Measurements from ENCODE around the gene GKN1. TPM values are rescaled to one million over a fixed set of nuclear protein-coding genes. Genes with fewer than 3 reads are reported as not detected.

The GKN1 gene
- total RNA-seq, 2 experiments from 2014 or later, result not detected

DNA sequence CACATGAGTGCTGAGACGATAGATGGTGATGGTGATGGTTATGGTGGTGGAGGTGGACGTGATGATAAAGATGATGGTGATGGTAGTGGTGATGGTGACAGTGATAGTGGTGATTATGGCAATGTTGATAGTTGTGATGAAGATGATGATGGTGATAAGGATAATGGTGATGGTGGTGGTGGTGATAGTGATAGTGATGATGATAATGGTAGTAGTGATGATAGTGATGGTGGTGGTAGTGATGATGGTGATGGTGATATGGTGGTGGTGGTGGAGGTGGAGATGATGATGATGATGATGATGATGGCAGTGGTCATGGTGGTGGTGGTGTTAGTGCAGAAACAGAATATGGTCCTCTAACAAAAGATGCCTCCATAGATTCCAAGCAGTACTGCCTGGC lies 48.8 kb downstream of the GKN1 start:
- ChIA-PET POLR2A (no interaction called here), CTCF (interaction anchor here (1.0 kb wide), 1 partner anchor 283 kb away, joined by 3 read pairs; no protein-coding TSS in a partner anchor)

DNA sequence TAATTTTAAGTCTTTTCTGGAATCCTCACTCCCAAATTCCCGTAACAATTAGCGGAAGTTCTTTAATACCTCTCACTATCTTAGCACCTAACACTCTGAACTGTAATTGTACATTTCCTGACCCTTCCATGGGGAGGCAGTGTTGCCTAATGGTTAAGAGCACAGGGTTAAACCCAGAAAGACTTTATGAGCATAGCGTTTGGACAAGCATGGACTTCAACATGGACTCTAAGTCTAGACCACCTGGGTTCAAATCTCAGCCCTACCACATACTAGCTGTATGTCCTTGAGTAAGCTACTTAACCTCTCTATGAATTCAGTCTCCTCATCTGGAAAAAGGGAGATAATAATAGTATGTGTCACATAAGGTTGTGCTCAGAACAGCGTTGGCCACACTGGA lies 51.6 kb downstream of the GKN1 start:
- CTCF ChIA-PET, result interaction anchor here (0.7 kb wide), 1 partner anchor 280 kb away, joined by 3 read pairs; no protein-coding TSS in a partner anchor
- POLR2A ChIA-PET, result no interaction called here

DNA sequence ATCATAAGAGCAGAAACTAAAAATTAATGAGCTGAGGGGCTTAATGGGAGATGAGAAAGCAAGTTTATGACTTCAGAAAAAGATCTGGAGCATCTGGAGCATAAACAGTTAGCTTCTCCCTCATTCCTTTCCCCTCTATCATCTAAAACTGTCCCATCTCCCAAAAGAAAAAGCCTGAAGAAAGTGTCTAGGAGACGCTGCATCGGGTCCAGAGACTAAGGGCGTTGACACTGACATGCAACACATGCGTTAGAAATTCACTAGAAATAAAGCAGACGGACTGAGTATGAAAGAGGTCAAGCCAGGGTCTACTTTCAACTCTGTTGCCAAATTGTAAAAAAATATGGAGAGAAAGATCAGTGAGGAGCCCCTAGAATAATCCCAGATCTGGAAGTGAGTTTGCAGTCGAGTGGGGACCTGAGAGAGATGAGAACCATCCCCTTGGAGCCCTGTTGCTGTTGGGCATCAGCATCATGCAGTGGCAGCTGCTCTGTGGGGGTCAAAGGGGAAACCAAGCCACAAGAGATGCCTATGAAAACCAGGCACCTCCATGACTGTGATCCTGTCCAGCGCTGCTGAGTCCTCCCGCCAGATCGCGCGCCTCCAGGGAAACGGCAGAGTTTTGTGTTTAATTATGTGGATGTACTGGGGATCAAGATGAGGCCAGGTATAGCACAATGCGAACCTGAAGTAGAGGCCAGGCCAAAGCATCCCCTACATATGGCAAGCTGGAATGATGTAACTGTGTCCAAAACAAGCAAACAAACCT lies 52.4 kb downstream of the GKN1 start:
- ChIA-PET POLR2A (no interaction called here), CTCF (interaction anchor here (0.7 kb wide), 1 partner anchor 279 kb away, joined by 3 read pairs; no protein-coding TSS in a partner anchor)

Other genes starting within 250 kb of the GKN1 start
- 10 to 100 TPM; 63.6 to 64.0 TPM for gene ARHGAP25, start 239.8 kb upstream of the GKN1 start, total RNA-seq
- gene BMP10, start 103.2 kb upstream of the GKN1 start, total RNA-seq, result not detected
- not detected for gene GKN2, start 21.7 kb upstream of the GKN1 start, total RNA-seq
- under 1 TPM; 0.30 to 0.38 TPM for gene ANTXR1, start 38.5 kb downstream of the GKN1 start, total RNA-seq